HL-60 (cell line): ENCODE results near the gene CRIM1.

Experiments used
- CTCF ChIP-seq: IDR thresholded peaks from one replicate; pipeline ENCODE4 v1.5.1; 2011; ENCODE audit warnings: low read length, control low read depth, inconsistent platforms; ENCODE audit not compliant: insufficient read depth
- GABPA ChIP-seq: IDR thresholded peaks from 2 replicates; pipeline ENCODE4 v1.6.1; 2012; ENCODE audit warnings: low read depth
- POLR2AphosphoS5 ChIP-seq: IDR thresholded peaks from 2 replicates; pipeline ENCODE4 v1.6.1; 2012; ENCODE audit warnings: low read depth
- REST ChIP-seq: IDR thresholded peaks from 2 replicates; pipeline ENCODE4 v1.6.1; 2012; ENCODE audit warnings: low read depth; ENCODE audit not compliant: insufficient replicate concordance
- SPI1 ChIP-seq: IDR thresholded peaks from 2 replicates; pipeline ENCODE4 v1.6.1; 2012; ENCODE audit warnings: low read depth, mild to moderate bottlenecking, borderline replicate concordance

- TF ChIP-seq GABPA (no peak), CTCF (no peak), POLR2AphosphoS5 (no peak), SPI1 (no peak), REST (no peak)
Observed at GRCh38 chr2:36355890-36356297, 316 bp downstream of the CRIM1 start.
